Measurements from ENCODE around the gene SCD. TPM values are rescaled to one million over a fixed set of nuclear protein-coding genes. Genes with fewer than 3 reads are reported as not detected.
A peak's percentile ranks its signal among the peaks of the same experiment; 100 is the strongest.
"Not testable (repeated sequence)": the region's sequence is repeated elsewhere in the genome, so short reads cannot be mapped to it uniquely, and the experiment has no call there.

The SCD gene
- total RNA-seq, 2 donors from 2014 or later: 14.3 to 128 TPM

DNA sequence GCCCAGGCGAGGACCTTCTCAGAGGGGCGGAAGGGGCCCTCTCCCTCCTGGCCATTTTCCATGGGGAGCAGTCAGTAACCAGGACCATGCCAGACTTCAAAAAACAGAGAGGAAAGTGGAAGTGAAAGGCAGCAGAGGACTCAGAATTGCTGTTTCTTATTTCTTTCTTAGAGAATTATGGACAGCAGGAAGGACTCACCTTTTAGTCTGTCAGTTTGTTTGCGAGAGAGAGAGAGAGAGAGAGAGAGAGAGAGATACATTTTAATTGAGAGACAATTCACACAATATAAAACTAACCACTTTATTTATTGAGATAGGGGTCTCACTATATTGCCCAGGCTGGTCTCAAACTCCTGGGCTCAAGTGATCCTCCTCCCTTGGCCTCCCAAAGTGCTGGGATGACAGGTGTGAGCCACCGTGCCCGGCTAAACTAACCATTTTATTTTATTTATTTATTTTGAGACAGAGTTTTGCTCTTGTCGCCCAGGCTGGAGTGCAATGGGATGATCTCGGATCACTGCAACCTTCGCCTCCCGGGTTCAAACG lies 24.5 kb downstream of the SCD start:
- DNase-seq (no peak), ATAC-seq (no peak)
- TF ChIP-seq POLR2A (IDR thresholded peaks at IDR 0.05) (no peak), CTCF (IDR thresholded peaks at IDR 0.05) (no peak)
- Histone ChIP-seq H3K9me3 (no peaks in the 10 kb centered on the region), H3K4me1 (peaks cover 49% of the 10 kb centered on the region), H3K4me3 (no peak overlapping the region), H3K27ac (peak overlapping the region; percentile 76 to 96 (median 80)), H3K36me3 (replicated peaks in 1 of 2; ENCODE audit: insufficient read depth in 1 of 2, low read depth in 2 of 2) (no peaks in the 10 kb centered on the region), H3K27me3 (no peaks in the 10 kb centered on the region)
- WGBS, 2 donors: 71 to 74% methylated on average over 10 of the region's 10 CpGs
- intact Hi-C loops (cut with DNase I): no loop called here

GRCh38 chr10:100372415-100373297 lies 25.6 kb downstream of the SCD start:
- H3K4me1 ChIP-seq: peaks cover 49% of the 10 kb centered on the region
- no peak overlapping the region for H3K4me3 ChIP-seq
- H3K27me3 ChIP-seq: no peaks in the 10 kb centered on the region
- H3K36me3 ChIP-seq (replicated peaks in 1 of 2; ENCODE audit: insufficient read depth in 1 of 2, low read depth in 2 of 2): no peaks in the 10 kb centered on the region
- no peak for DNase-seq
- H3K27ac ChIP-seq: peak overlapping the region; percentile 95 to 98 (median 96)
- H3K9me3 ChIP-seq: no peaks in the 10 kb centered on the region
- 23 to 27% methylated on average over 14 to 16 of the region's 16 CpGs for WGBS, 2 donors
- no peak for ATAC-seq
- intact Hi-C loops (cut with DNase I): no loop called here
- TF ChIP-seq POLR2A (IDR thresholded peaks at IDR 0.05) (peak in 1 of 3 donors; percentile 24), CTCF (IDR thresholded peaks at IDR 0.05) (peak in 1 of 7 experiments; percentile 2)

DNA sequence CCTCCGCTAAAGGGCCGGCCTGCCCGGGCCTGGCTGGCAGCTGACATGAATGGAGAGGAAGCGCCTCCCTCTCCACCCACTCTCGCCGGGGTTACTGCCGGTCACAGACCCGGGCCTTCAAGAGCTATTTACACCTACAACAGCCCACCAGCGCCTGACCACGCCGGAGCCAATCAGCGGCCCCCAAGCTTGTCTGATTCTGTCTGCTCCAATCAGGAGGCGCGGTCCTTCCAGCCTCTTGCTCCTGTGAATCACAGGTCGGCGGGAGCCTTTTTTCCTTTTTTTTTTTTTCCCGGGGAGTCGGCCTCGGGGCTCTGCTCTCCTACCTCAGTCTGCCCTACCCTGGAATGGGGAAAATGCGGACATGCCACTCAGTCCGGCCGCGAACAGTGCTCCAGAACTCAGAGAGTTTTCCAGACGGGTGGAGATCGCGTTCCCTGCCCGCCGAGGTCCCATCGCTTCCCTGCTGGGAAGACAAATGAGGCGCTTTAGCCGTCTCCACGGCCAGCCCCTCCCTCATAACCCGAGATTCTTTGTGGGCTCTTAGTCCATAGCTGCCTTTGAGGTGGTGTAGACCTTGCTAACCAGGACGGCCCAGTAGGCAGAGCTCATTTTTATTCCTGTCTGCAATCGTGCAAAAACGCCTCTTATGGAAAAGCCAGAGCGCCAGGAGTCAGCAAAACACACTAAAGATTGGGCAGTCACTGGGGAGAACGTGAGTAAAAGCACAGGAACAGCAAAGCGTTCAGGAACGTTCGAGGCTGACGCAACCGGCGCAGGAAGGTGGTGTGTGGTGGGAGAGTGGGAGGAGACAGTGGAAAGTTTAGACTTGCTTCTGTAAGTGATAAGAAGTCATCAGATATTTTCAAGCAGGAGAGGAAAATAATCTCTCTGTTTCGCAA lies 26.5 kb downstream of the SCD start:
- ATAC-seq (peak; percentile 94), DNase-seq (peak; percentile 94 to 99 (median 98))
- H3K9me3 ChIP-seq: no peaks in the 10 kb centered on the region
- TF ChIP-seq POLR2A (IDR thresholded peaks at IDR 0.05) (peak in 2 of 3 donors; percentile 76 to 79), CTCF (IDR thresholded peaks at IDR 0.05) (no peak)
- H3K27me3 ChIP-seq: no peaks in the 10 kb centered on the region
- peak overlapping the region; percentile 20 to 34 for H3K4me3 ChIP-seq
- peaks cover 49% of the 10 kb centered on the region for H3K4me1 ChIP-seq
- WGBS, 2 donors: 0 to 1% methylated on average over 30 to 45 of the region's 45 CpGs
- H3K36me3 ChIP-seq (replicated peaks in 1 of 2; ENCODE audit: insufficient read depth in 1 of 2, low read depth in 2 of 2): no peaks in the 10 kb centered on the region
- intact Hi-C loops (cut with DNase I): no loop called here
- H3K27ac ChIP-seq: peak overlapping the region; percentile 95 to 98 (median 96)

DNA sequence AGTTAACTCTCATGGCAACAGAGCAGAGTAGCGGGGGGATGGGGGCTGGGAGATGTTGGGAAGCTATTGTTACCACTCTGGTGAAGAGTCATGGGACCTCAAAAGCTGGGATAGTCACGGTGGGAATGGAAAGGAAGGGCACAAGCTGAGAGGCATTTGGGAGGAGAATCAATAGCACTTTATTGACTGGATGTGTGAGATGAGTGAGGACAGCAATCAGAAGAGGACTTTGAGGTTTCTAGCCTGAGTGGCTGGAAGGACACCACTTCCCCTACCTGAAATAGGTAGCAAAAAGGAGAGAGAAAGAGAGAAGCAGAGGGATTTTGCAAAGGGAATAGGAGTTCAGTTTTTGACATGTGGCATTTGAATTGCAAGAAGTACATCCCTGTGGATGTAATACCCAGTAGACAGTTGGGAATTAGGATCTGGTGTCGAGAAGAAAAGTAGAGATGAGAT lies 27.2 kb downstream of the SCD start:
- Histone ChIP-seq H3K4me1 (peaks cover 49% of the 10 kb centered on the region), H3K27ac (peak overlapping the region; percentile 95 to 98 (median 96)), H3K4me3 (peak overlapping the region; percentile 20 to 34), H3K27me3 (no peaks in the 10 kb centered on the region), H3K9me3 (no peaks in the 10 kb centered on the region), H3K36me3 (replicated peaks in 1 of 2; ENCODE audit: insufficient read depth in 1 of 2, low read depth in 2 of 2) (no peaks in the 10 kb centered on the region)
- TF ChIP-seq POLR2A (IDR thresholded peaks at IDR 0.05) (no peak), CTCF (IDR thresholded peaks at IDR 0.05) (no peak)
- 6 to 11% methylated on average over 3 of the region's 3 CpGs for WGBS, 2 donors
- DNase-seq (no peak), ATAC-seq (no peak)
- intact Hi-C loops (cut with DNase I): no loop called here

DNA sequence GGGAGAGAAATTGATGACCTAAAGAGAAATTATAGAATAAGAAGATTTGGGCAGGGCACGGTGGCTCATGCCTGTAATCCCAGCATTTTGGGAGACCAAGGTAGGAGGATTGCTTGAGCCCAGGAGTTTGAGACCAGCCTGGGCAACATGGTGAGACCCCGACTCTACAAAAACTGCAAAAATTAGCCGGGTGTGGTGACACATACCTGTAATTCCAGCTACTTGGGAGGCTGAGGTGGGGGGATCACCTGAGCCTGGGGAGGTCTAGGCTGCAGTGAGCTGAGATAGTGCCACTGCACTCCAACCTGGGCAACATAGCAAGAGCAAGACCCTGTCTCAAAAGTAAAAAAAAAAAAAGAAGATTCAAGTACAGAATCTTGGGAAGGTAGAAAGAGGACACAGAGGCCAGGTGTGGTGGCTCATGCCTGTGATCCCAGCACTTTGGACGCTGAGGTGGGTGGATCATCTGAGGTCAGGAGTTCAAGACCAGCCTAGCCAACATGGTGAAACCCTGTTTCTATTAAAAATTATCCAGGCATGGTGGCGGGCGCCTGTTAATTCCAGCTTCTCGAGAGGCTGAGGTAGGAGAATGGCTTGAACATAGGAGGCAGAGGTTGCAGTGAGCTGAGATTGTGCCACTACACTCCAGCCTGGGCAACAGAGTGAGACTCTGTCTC lies 27.8 kb downstream of the SCD start:
- H3K36me3 ChIP-seq (replicated peaks in 1 of 2; ENCODE audit: insufficient read depth in 1 of 2, low read depth in 2 of 2); intact Hi-C loops (cut with DNase I); DNase-seq; H3K27me3 ChIP-seq; H3K9me3 ChIP-seq; ATAC-seq: not testable (repeated sequence)
- peak overlapping the region; percentile 95 to 98 (median 96) for H3K27ac ChIP-seq
- 56 to 60% methylated on average over 7 of the region's 7 CpGs for WGBS, 2 donors
- H3K4me1 ChIP-seq: peaks cover 48% of the 10 kb centered on the region
- peak overlapping the region in 1 of 2 donors; percentile 34 for H3K4me3 ChIP-seq

DNA sequence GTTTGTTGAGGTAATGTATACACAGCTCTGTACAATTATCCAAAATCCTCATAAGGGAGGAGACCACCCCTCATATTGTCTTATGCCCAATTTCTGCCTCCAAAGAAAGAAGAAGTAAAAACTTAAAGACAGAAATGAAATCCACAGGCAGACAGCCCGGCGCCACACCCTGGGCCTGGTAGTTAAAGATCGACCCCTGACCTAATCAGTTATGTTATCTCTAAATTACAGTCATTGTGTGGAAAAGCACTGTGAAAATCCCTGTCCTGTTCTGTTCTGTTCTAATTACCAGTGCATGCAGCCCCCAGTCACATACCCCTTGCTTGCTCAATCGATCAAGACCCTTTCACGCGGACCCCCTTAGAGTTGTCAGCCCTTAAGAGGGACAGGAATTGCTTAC lies 29.6 kb downstream of the SCD start:
- H3K27me3 ChIP-seq; H3K36me3 ChIP-seq (replicated peaks in 1 of 2; ENCODE audit: insufficient read depth in 1 of 2, low read depth in 2 of 2); intact Hi-C loops (cut with DNase I); H3K9me3 ChIP-seq; H3K4me3 ChIP-seq; DNase-seq; ATAC-seq; H3K27ac ChIP-seq: not testable (repeated sequence)
- WGBS, 2 donors: 70 to 84% methylated on average over 6 of the region's 6 CpGs
- peaks cover 30% of the 10 kb centered on the region for H3K4me1 ChIP-seq
